GM12878 (cell line): Measurements from ENCODE around the gene CD93. TPM values are rescaled to one million over a fixed set of nuclear protein-coding genes. Genes with fewer than 3 reads are reported as not detected.

Experiments used
- ATAC-seq: fragments of 200-7000 bp; cut with Tn5 transposase; 3 replicates; pipeline ENCODE4 v1.9.1; 2020; ENCODE audit warnings: mild to moderate bottlenecking, moderate library complexity
- BruUV-seq: library from RNA; stranded (reverse); fragments of 400-500 nt; replicated peaks from 2 replicates; lab custom pipeline; 2021; lab: Mats Ljungman, UMichigan
- CTCF ChIA-PET: fragments of 300-600 bp; sonication (Branson Sonifier 250); formaldehyde crosslinking; extraction: SDS; loops from one replicate; lab custom pipeline; 2021; ENCODE audit warnings: inconsistent platforms; lab: Yijun Ruan, JAX
- POLR2A ChIA-PET: fragments of 350-600 bp; formaldehyde crosslinking; extraction: SDS; loops from one replicate; lab custom pipeline; 2021; ENCODE audit warnings: inconsistent platforms; lab: Charles Lee
- RAD21 ChIA-PET: fragments of 300-600 bp; sonication (Branson Sonifier 250); formaldehyde crosslinking; loops from one replicate; lab custom pipeline; 2023; ENCODE audit warnings: antibody characterized with exemption; ENCODE audit not compliant: unreplicated experiment; lab: Charles Lee
- SMC1A ChIA-PET: fragments of 300-600 bp; sonication (Branson Sonifier 250); formaldehyde crosslinking; loops from one replicate; lab custom pipeline; 2023; ENCODE audit not compliant: unreplicated experiment, uncharacterized antibody; lab: Charles Lee
- DNase-seq: peaks from one replicate; pipeline ENCODE4 v3.0.0-alpha.2; 2011; ENCODE audit warnings: low read depth, low spot score
- FAIRE-seq: peaks from 3 replicates; lab custom pipeline; 2011; peaks lifted over from hg19 to GRCh38; lab: Jason Lieb, UNC
- H2AFZ ChIP-seq: 2 replicates; pipeline ENCODE4 v1.6.0; 2011; ENCODE audit warnings: low read depth, low read length, control low read depth; ENCODE audit not compliant: control insufficient read depth
- H3K27ac ChIP-seq: 2 replicates; pipeline ENCODE4 v1.5.1; 2011; ENCODE audit warnings: control low read depth; ENCODE audit not compliant: control insufficient read depth, insufficient read depth
- H3K27me3 ChIP-seq, 2 experiments: replicated peaks in 1 of 2; 2 replicates each; pipeline versions ENCODE4 v1.6.0 to v1.6.1; 2011; ENCODE audit warnings: low read length in 1 of 2; ENCODE audit not compliant: control insufficient read depth in 2 of 2, insufficient read depth in 2 of 2
- H3K36me3 ChIP-seq, 2 experiments: 2 replicates each; pipeline ENCODE4 v1.5.1; 2011; ENCODE audit warnings: low read length in 1 of 2; ENCODE audit not compliant: control insufficient read depth in 2 of 2, insufficient read depth in 2 of 2
- H3K4me1 ChIP-seq: 2 replicates; pipeline ENCODE4 v1.6.1; 2011; ENCODE audit warnings: mild to moderate bottlenecking, low read length, moderate library complexity, mixed read lengths; ENCODE audit not compliant: control insufficient read depth, insufficient read depth
- H3K4me2 ChIP-seq: 2 replicates; pipeline ENCODE4 v1.6.0; 2011; ENCODE audit warnings: control low read depth; ENCODE audit not compliant: control insufficient read depth, insufficient read depth
- H3K4me3 ChIP-seq: fragments of 200-600 bp; sonication (generic); 2 replicates; pipeline ENCODE4 v1.5.1; 2016
- H3K79me2 ChIP-seq: 2 replicates; pipeline ENCODE4 v1.6.0; 2011; ENCODE audit warnings: low read length; ENCODE audit not compliant: control insufficient read depth, insufficient read depth
- H3K9ac ChIP-seq: 2 replicates; pipeline ENCODE4 v1.8.0; 2011; ENCODE audit warnings: low read length, control low read depth, mixed read lengths; ENCODE audit not compliant: control insufficient read depth, insufficient read depth
- H3K9me3 ChIP-seq: replicated peaks from 3 replicates; pipeline ENCODE4 v1.5.1; 2011; ENCODE audit warnings: mild to moderate bottlenecking, low read length; ENCODE audit not compliant: control insufficient read depth, insufficient read depth
- H4K20me1 ChIP-seq: 2 replicates; pipeline ENCODE4 v1.6.0; 2011; ENCODE audit not compliant: control insufficient read depth, insufficient read depth
- CBX3 ChIP-seq: fragments of 200-600 bp; sonication (generic); IDR thresholded peaks from 2 replicates; pipeline ENCODE4 v1.6.1; 2016; ENCODE audit warnings: low read depth, borderline replicate concordance
- EED ChIP-seq: sonication (generic); IDR thresholded peaks from 2 replicates; pipeline ENCODE4 v1.6.1; 2016; ENCODE audit warnings: antibody characterized with exemption, low read depth
- GATAD2B ChIP-seq: fragments of 450-650 bp; conservative IDR thresholded peaks from 2 replicates; pipeline ENCODE4 v1.6.1; 2017; ENCODE audit warnings: low read depth, mild to moderate bottlenecking, moderate library complexity
- IKZF2 ChIP-seq, 2 experiments: fragments of 450-650 bp; IDR thresholded peaks; 2 replicates each; pipeline ENCODE4 v1.6.1; 2017; ENCODE audit warnings: mild to moderate bottlenecking in 2 of 2, moderate library complexity in 2 of 2
- MTA3 ChIP-seq: IDR thresholded peaks from 2 replicates; pipeline ENCODE4 v1.6.1; 2012; ENCODE audit warnings: low read length, inconsistent platforms, borderline replicate concordance
- NBN ChIP-seq: fragments of 450-650 bp; IDR thresholded peaks from 2 replicates; pipeline ENCODE4 v1.6.1; 2016
- RAD21 ChIP-seq: IDR thresholded peaks from 2 replicates; pipeline ENCODE4 v1.6.1; 2011; ENCODE audit warnings: mild to moderate bottlenecking, low read depth, low read length, moderate library complexity; ENCODE audit not compliant: insufficient read depth
- SRF ChIP-seq, 2 experiments: IDR thresholded peaks; 2 replicates each; pipeline ENCODE4 v1.6.1; 2011; ENCODE audit warnings: low read depth in 2 of 2, low read length in 2 of 2, mild to moderate bottlenecking in 1 of 2, moderate library complexity in 1 of 2
- SUPT20H ChIP-seq: IDR thresholded peaks from 2 replicates; pipeline ENCODE4 v1.6.1; 2011; ENCODE audit warnings: low read depth, mild to moderate bottlenecking, low read length, moderate library complexity, borderline replicate concordance; ENCODE audit not compliant: control insufficient read depth
- WGBS: methylation state at CpG from one replicate; pipeline ENCODE4 v1.1.6; 2016; ENCODE audit warnings: low lambda C conversion rate; ENCODE audit not compliant: insufficient replicate concordance, insufficient coverage; ENCODE audit errors: missing lambda C conversion rate; 5-methylcytosine and 5-hydroxymethylcytosine counted together
- in situ Hi-C: fragments of 300-500 bp; cut with MboI; formaldehyde crosslinking; loops from 9 replicates; pipeline ENCODE4 v1.14.3; 2018; ENCODE audit warnings: mixed read lengths
- intact Hi-C: fragments of 100-400 bp; cut with micrococcal nuclease; formaldehyde crosslinking; loops from one replicate; pipeline ENCODE4 v1.14.2; 2022; ENCODE audit not compliant: unreplicated experiment
- polyA plus RNA-seq, 11 experiments: library from polyadenylated mRNA; depleted of rRNA in 4 of 11; unstranded in 6 of 11; stranded (reverse) in 5 of 11; fragments of >200 nt; fragmentation: Nextera tagmentation in 4 of 11; fragmentation: Illumina TruSeq in 1 of 11; extraction: Ambion mirVana in 4 of 11; extraction: Trizol in 1 of 11; gene quantifications; 1 replicate in 1 of 11; 2 replicates in 10 of 11; pipeline versions ENCODE4 v1.2.1 to v1.2.3, GENCODE V29; 2011 to 2016; ENCODE audit warnings: inconsistent platforms in 2 of 11, missing spikeins in 2 of 11, low read depth in 1 of 11
- total RNA-seq, 4 experiments: library from RNA; depleted of rRNA in 3 of 4; stranded (reverse); fragments of >200 nt in 3 of 4; fragmentation: Illumina TruSeq in 1 of 4; extraction: Trizol in 1 of 4; gene quantifications; 2 replicates each; pipeline versions ENCODE4 v1.2.1 to v1.2.3, GENCODE V29; 2013 to 2021
- TF ChIP-seq, protein P1 (sequence below): fragments of 450-650 bp; IDR thresholded peaks from 2 replicates; pipeline ENCODE4 v1.6.1; 2017; ENCODE audit warnings: mild to moderate bottlenecking, moderate library complexity

The CD93 gene
- total and polyA plus RNA-seq, 10 of the 15 experiments (the other 5 are each of a cell fraction or from before 2014, with no cell fraction given) = 0.20 to 2.7 (median 0.92) TPM

DNA sequence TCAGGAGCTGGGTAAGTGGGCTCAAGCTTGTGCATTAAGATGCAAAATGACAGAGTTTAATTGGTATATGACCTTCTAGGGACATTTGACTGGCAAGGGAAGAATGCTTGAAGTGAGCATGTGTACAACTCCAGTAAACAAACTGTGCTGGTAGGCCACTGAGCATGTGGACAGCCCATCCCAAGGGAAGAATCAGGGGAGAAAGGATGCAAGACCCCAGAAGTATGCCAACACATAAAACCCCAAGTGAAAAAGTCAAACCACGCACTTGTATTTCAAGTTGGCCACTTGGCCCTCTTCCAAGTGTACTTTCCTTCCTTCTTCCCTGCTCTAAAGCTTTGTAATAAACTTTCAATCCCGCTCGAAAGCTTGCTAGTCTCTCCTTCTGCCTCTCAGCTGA is 26.3 kb downstream of the CD93 start:
- no peak overlapping the region for H3K9ac ChIP-seq
- DNase-seq (no peak), ATAC-seq (no peak), FAIRE-seq (no peak)
- H3K4me3 ChIP-seq = no peak overlapping the region
- H3K79me2 ChIP-seq = no peaks in the 10 kb centered on the region
- TF ChIP-seq, protein P1, sequence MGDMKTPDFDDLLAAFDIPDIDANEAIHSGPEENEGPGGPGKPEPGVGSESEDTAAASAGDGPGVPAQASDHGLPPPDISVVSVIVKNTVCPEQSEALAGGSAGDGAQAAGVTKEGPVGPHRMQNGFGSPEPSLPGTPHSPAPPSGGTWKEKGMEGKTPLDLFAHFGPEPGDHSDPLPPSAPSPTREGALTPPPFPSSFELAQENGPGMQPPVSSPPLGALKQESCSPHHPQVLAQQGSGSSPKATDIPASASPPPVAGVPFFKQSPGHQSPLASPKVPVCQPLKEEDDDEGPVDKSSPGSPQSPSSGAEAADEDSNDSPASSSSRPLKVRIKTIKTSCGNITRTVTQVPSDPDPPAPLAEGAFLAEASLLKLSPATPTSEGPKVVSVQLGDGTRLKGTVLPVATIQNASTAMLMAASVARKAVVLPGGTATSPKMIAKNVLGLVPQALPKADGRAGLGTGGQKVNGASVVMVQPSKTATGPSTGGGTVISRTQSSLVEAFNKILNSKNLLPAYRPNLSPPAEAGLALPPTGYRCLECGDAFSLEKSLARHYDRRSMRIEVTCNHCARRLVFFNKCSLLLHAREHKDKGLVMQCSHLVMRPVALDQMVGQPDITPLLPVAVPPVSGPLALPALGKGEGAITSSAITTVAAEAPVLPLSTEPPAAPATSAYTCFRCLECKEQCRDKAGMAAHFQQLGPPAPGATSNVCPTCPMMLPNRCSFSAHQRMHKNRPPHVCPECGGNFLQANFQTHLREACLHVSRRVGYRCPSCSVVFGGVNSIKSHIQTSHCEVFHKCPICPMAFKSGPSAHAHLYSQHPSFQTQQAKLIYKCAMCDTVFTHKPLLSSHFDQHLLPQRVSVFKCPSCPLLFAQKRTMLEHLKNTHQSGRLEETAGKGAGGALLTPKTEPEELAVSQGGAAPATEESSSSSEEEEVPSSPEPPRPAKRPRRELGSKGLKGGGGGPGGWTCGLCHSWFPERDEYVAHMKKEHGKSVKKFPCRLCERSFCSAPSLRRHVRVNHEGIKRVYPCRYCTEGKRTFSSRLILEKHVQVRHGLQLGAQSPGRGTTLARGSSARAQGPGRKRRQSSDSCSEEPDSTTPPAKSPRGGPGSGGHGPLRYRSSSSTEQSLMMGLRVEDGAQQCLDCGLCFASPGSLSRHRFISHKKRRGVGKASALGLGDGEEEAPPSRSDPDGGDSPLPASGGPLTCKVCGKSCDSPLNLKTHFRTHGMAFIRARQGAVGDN = no peak
- TF ChIP-seq EED (no peak), SUPT20H (no peak), RAD21 (no peak), SRF (IDR thresholded peaks at IDR 0.05; ENCODE audit: low read depth in 2 of 2, low read length in 2 of 2) (no peak), IKZF2 (IDR thresholded peaks at IDR 0.05) (no peak), GATAD2B (no peak), NBN (no peak), MTA3 (no peak), CBX3 (no peak)
- H3K4me2 ChIP-seq = no peak overlapping the region
- intact Hi-C loops (loop anchor here (5.0 to 10.0 kb wide), 2 partner anchors 132 to 285 kb away; no protein-coding TSS in a partner anchor), in situ Hi-C loops (no loop called here)
- H4K20me1 ChIP-seq = no peaks in the 10 kb centered on the region
- H3K4me1 ChIP-seq = no peaks in the 10 kb centered on the region
- BruUV-seq = no TSS peak
- no peaks in the 10 kb centered on the region for H3K36me3 ChIP-seq
- POLR2A ChIA-PET = no interaction called here
- SMC1A ChIA-PET = interaction anchor here (0.6 to 6.6 kb wide), 7 partner anchors 9 to 368 kb away, joined by 3 to 27 read pairs (median 3); no protein-coding TSS in a partner anchor
- H3K27me3 ChIP-seq = no peaks in the 10 kb centered on the region
- H2AFZ ChIP-seq = no peak overlapping the region
- no peaks in the 10 kb centered on the region; the same call in 2 of the 3 replicates for H3K9me3 ChIP-seq
- CTCF ChIA-PET = interaction anchor here (0.9 to 2.6 kb wide), 6 partner anchors 19 to 142 kb away, joined by 3 to 11 read pairs (median 5); no protein-coding TSS in a partner anchor
- RAD21 ChIA-PET = interaction anchor here (1.3 to 2.0 kb wide), 3 partner anchors 19 to 142 kb away, joined by 3 to 7 read pairs (median 3); no protein-coding TSS in a partner anchor
- no peak overlapping the region for H3K27ac ChIP-seq
- 8% methylated on average over 3 of the region's 3 CpGs for WGBS
